Hair follicle dermal papilla cell (primary cell): ENCODE results near the gene LRRTM1. TPM values are rescaled to one million over a fixed set of nuclear protein-coding genes. Genes with fewer than 3 reads are reported as not detected.

ENCODE experiments used
- total RNA-seq: library from RNA; depleted of rRNA; stranded (reverse); fragments of >200 nt; gene quantifications from 2 replicates; pipeline ENCODE4 v1.2.3, GENCODE V29; 2012

The LRRTM1 gene
- total RNA-seq, result not detected in 2 replicates

GRCh38 chr2:80303909-80304837 lies at the start of gene LRRTM1:
Gene LRRTM1 (minus strand): TSS chr2:80304752. CDS start chr2:80303819, 933 bp downstream.

